Colonic mucosa (tissue), 4 donors: ENCODE data around the gene MANSC1. TPM values are rescaled to one million over a fixed set of nuclear protein-coding genes. Genes with fewer than 3 reads are reported as not detected.

Source experiments
- DNase-seq: peaks from one replicate; pipeline ENCODE4 v3.0.0-alpha.2; 2020
- H3K27ac ChIP-seq: fragments of 200-600 bp; one replicate; pipeline ENCODE4 v1.8.0; 2021
- H3K27me3 ChIP-seq: fragments of 200-600 bp; one replicate; pipeline ENCODE4 v1.8.0; 2021
- H3K36me3 ChIP-seq: fragments of 200-600 bp; one replicate; pipeline ENCODE4 v1.8.0; 2021
- H3K4me1 ChIP-seq: fragments of 200-600 bp; one replicate; pipeline ENCODE4 v1.8.0; 2021; ENCODE audit warnings: mild to moderate bottlenecking
- H3K4me3 ChIP-seq: fragments of 200-600 bp; one replicate; pipeline ENCODE4 v1.8.0; 2021
- H3K9ac ChIP-seq, 2 donors: one replicate each; pipeline ENCODE4 v1.7.0; 2013; ENCODE audit warnings: control low read depth in 2 of 2, low read depth in 2 of 2, low read length in 2 of 2
- H3K9me3 ChIP-seq: fragments of 200-600 bp; one replicate; pipeline ENCODE4 v1.8.0; 2021
- CTCF ChIP-seq: fragments of 200-600 bp; IDR thresholded peaks from one replicate; pipeline ENCODE4 v1.8.0; 2022; ENCODE audit warnings: antibody characterized with exemption, mild to moderate bottlenecking
- intact Hi-C: fragments of 100-400 bp; cut with DNase I; formaldehyde crosslinking; loops from one replicate; pipeline ENCODE4 v1.14.1; 2022
- total RNA-seq, 2 donors: library from RNA; stranded (reverse); fragmentation: NEBNext Ultra II Directional in 1 of 2; extraction: Animal tissue kit (Norgen Biotek cat#: 25700) in 1 of 2; gene quantifications; one replicate each; pipeline ENCODE4 v1.2.1, GENCODE V29; 2021
- donor health status: healthy.
- donor health status: DM: no; HTN: no; CAD: no.
- donor health status: DM: no; HTN: no; CAD: no.

MANSC1 gene
- total RNA-seq, 2 donors from 2014 or later, result 63.6 to 66.0 TPM

- DNase-seq, result no peak
- Histone ChIP-seq H3K4me1 (peaks cover 6% of the 10 kb centered on the region), H3K36me3 (no peaks in the 10 kb centered on the region), H3K9me3 (no peaks in the 10 kb centered on the region), H3K27ac (no peak overlapping the region), H3K9ac (no peak overlapping the region), H3K27me3 (no peaks in the 10 kb centered on the region), H3K4me3 (no peak overlapping the region)
- intact Hi-C loops, result loop anchor here (10.0 kb wide), 1 partner anchor 184 kb away; the partner anchor contains the start of gene DUSP16
- no peak for TF ChIP-seq CTCF
Observed at GRCh38 chr12:12380949-12381593, 31.0 kb upstream of the MANSC1 start.

- H3K9me3 ChIP-seq, result no peaks in the 10 kb centered on the region
- intact Hi-C loops, result loop anchor here (5.0 to 10.0 kb wide), 3 partner anchors 185 to 322 kb away; partner anchors contain the start of gene DUSP16
- no peak for DNase-seq
- H3K36me3 ChIP-seq, result no peaks in the 10 kb centered on the region
- H3K27ac ChIP-seq, result no peak overlapping the region
- H3K9ac ChIP-seq, result peak overlapping the region in 1 of 2 donors; percentile 19
- H3K4me3 ChIP-seq, result no peak overlapping the region
- TF ChIP-seq CTCF, result no peak
- no peaks in the 10 kb centered on the region for H3K27me3 ChIP-seq
- H3K4me1 ChIP-seq, result peaks cover 6% of the 10 kb centered on the region
Observed at GRCh38 chr12:12379831-12380730, 30.0 kb upstream of the MANSC1 start.

GRCh38 chr12:12378616-12379015, 28.6 kb upstream of the MANSC1 start:
- intact Hi-C loops, result loop anchor here (5.0 kb wide), 2 partner anchors 279 to 324 kb away; no protein-coding TSS in a partner anchor
- Histone ChIP-seq H3K27me3 (no peaks in the 10 kb centered on the region), H3K9me3 (no peaks in the 10 kb centered on the region), H3K9ac (no peak overlapping the region), H3K4me3 (no peak overlapping the region), H3K27ac (no peak overlapping the region), H3K4me1 (peaks cover 6% of the 10 kb centered on the region), H3K36me3 (no peaks in the 10 kb centered on the region)
- DNase-seq, result no peak
- TF ChIP-seq CTCF, result no peak

- H3K9ac ChIP-seq, result no peak overlapping the region
- DNase-seq, result no peak
- no peaks in the 10 kb centered on the region for H3K9me3 ChIP-seq
- no peaks in the 10 kb centered on the region for H3K36me3 ChIP-seq
- H3K4me1 ChIP-seq, result peaks cover 6% of the 10 kb centered on the region
- H3K27me3 ChIP-seq, result no peaks in the 10 kb centered on the region
- no peak overlapping the region for H3K27ac ChIP-seq
- H3K4me3 ChIP-seq, result no peak overlapping the region
- intact Hi-C loops, result loop anchor here (5.0 kb wide), 2 partner anchors 280 to 325 kb away; no protein-coding TSS in a partner anchor
- TF ChIP-seq CTCF, result peak; percentile 72
Observed at GRCh38 chr12:12376646-12377448, 26.8 kb upstream of the MANSC1 start.
